ENCODE results near the gene SORCS2. TPM values are rescaled to one million over a fixed set of nuclear protein-coding genes. Genes with fewer than 3 reads are reported as not detected.

SORCS2 gene
- polyA plus RNA-seq, 1 of the 3 experiments (the other 2 are of a cell fraction), result 1.6 TPM

- H3K79me2 ChIP-seq (ENCODE audit: insufficient read depth), result no peaks in the 10 kb centered on the region
- no peaks in the 10 kb centered on the region for H3F3A ChIP-seq (replicated peaks; ENCODE audit: insufficient read depth)
- H3K4me2 ChIP-seq, result no peak overlapping the region
- H3K4me3 ChIP-seq (ENCODE audit: low read depth in 2 of 2, low read length in 1 of 2), result no peak overlapping the region
- H4K20me1 ChIP-seq (ENCODE audit: insufficient read depth), result no peaks in the 10 kb centered on the region
- CTCF ChIA-PET, result no interaction called here
- no peak overlapping the region for H3K27ac ChIP-seq (ENCODE audit: low read depth in 2 of 2, low read length in 1 of 2)
- 100% methylated on average over 1 of the region's 2 CpGs for WGBS (ENCODE audit: low lambda C conversion rate)
- H3K27me3 ChIP-seq (ENCODE audit: insufficient read depth), result no peaks in the 10 kb centered on the region
- H2AFZ ChIP-seq (ENCODE audit: low read depth), result no peak overlapping the region
- H3K36me3 ChIP-seq (replicated peaks in 1 of 2; ENCODE audit: control insufficient read depth in 1 of 2, insufficient read depth in 2 of 2, low read length in 1 of 2), result no peaks in the 10 kb centered on the region
- POLR2A ChIA-PET, result no interaction called here
- H3K9ac ChIP-seq, result no peak overlapping the region
- no peaks in the 10 kb centered on the region for H3K9me3 ChIP-seq
- H3K9me2 ChIP-seq, result no peaks in the 10 kb centered on the region
- no peak for DNase-seq
- no peaks in the 10 kb centered on the region for H3K4me1 ChIP-seq (ENCODE audit: control insufficient read depth in 1 of 2, insufficient read depth in 2 of 2, low read depth in 1 of 2, low read length in 1 of 2)
- no peak for TF ChIP-seq EZH2phosphoT487 (IDR thresholded peaks at IDR 0.05; ENCODE audit: borderline replicate concordance, low read depth)
- TF ChIP-seq JUND (IDR thresholded peaks at IDR 0.05), result no peak
- TF ChIP-seq TAF1 (IDR thresholded peaks at IDR 0.05; ENCODE audit: borderline replicate concordance, low read depth, low read length), result no peak
- TF ChIP-seq NFIC (IDR thresholded peaks at IDR 0.05; ENCODE audit: borderline replicate concordance), result no peak
- no peak for TF ChIP-seq ZBTB33 (IDR thresholded peaks at IDR 0.05; ENCODE audit: borderline replicate concordance, low read depth)
- no peak for TF ChIP-seq ELF1 (IDR thresholded peaks at IDR 0.05)
- TF ChIP-seq SIN3A (IDR thresholded peaks at IDR 0.05; ENCODE audit: borderline replicate concordance, low read depth, low read length), result no peak
- TF ChIP-seq RFX5 (IDR thresholded peaks at IDR 0.05; ENCODE audit: low read length), result no peak
- TF ChIP-seq POLR2AphosphoS5 (IDR thresholded peaks at IDR 0.05; ENCODE audit: low read depth, low read length), result no peak
- no peak for TF ChIP-seq TEAD4 (IDR thresholded peaks at IDR 0.05; ENCODE audit: borderline replicate concordance, insufficient read depth)
- TF ChIP-seq FOXM1 (IDR thresholded peaks at IDR 0.05; ENCODE audit: low read depth), result no peak
- no peak for TF ChIP-seq TCF12 (IDR thresholded peaks at IDR 0.05)
- TF ChIP-seq YY1 (IDR thresholded peaks at IDR 0.05; ENCODE audit: low read depth), result no peak
- no peak for TF ChIP-seq REST (IDR thresholded peaks at IDR 0.05; ENCODE audit: low read depth, low read length)
- no peak for TF ChIP-seq GABPA (IDR thresholded peaks at IDR 0.05; ENCODE audit: low read depth)
- no peak for TF ChIP-seq EP300 (IDR thresholded peaks at IDR 0.05; ENCODE audit: borderline replicate concordance in 1 of 2, low read depth in 1 of 2, low read length in 1 of 2)
- no peak for TF ChIP-seq IRF3 (IDR thresholded peaks at IDR 0.05; ENCODE audit: low read depth, low read length)
- TF ChIP-seq MXI1 (IDR thresholded peaks at IDR 0.05; ENCODE audit: low read depth, low read length), result no peak
- TF ChIP-seq FOXJ3 (CRISPR knock-in tag; IDR thresholded peaks at IDR 0.05), result no peak
Observed at GRCh38 chr4:7288751-7289523, 96.6 kb downstream of the SORCS2 start.

Measured in SK-N-SH (cell line).